CD4-positive, alpha-beta T cell treated with Interleukin-15 for 1 hour (primary cell): ENCODE measurements around the gene GCDH.
A peak's percentile ranks its signal among the peaks of the same experiment; 100 is the strongest.
"Not testable (repeated sequence)": the region's sequence is repeated elsewhere in the genome, so short reads cannot be mapped to it uniquely, and the experiment has no call there.

Experiments
- DNase-seq: peaks from one replicate; pipeline ENCODE4 v3.0.0-alpha.2; 2020

The GCDH gene

DNA sequence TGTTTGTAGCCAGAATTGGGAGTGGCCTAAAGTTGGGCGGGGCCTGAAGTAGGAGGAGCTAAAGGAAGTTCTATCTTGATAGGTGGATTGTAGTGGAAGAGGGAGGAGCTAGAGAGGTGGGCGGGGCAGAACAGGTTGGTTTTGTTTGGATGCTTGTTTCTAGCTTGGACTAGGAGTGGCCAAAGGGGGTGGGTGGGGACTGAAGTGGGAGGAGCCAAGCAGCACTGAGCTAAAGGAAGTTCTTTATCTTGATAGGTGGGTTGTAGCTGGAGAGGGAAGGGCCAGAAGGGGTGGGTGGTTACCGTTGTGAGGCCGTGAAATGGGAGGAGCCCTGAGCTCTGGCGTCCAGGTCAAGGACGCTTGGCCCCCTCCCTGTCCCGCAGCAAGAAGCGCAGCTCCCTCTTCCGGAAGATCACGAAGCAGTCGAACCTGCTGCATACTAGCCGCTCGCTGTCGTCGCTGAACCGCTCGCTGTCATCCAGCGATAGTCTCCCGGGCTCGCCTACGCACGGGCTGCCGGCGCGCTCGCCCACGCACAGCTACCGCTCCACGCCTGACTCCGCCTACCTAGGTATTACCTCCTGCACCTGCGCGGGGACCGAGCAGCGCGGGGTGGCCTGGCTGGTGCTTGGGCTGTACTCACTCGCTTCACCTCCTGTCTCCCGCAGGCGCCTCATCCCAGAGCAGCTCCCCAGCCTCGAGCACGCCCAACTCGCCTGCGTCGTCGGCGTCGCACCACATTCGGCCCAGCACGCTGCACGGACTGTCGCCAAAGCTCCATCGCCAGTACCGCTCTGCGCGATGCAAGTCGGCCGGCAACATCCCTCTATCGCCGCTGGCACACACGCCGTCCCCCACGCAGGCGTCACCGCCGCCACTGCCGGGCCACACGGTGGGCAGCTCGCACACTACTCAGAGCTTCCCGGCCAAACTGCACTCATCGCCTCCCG is 17.7 kb upstream of the GCDH start:
- peak; percentile 82 for DNase-seq

DNA sequence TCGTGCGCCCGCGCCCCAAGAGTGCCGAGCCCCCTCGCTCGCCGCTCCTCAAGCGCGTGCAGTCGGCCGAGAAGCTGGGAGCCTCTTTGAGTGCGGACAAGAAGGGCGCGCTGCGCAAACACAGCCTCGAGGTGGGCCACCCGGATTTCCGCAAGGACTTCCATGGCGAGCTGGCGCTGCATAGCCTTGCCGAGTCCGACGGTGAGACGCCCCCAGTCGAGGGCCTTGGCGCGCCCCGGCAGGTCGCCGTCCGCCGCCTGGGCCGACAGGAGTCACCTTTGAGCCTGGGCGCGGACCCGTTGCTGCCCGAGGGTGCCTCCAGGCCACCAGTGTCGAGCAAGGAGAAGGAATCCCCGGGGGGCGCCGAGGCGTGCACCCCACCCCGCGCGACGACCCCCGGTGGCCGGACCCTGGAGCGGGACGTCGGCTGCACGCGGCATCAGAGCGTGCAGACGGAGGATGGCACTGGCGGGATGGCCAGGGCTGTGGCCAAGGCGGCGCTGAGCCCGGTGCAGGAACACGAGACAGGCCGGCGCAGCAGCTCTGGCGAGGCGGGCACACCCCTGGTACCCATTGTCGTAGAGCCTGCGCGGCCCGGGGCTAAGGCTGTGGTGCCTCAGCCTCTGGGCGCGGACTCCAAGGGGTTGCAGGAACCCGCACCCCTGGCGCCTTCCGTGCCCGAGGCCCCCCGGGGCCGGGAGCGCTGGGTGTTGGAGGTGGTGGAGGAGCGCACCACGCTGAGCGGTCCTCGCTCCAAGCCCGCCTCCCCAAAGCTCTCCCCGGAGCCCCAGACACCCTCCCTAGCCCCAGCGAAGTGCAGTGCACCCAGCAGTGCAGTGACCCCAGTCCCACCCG is 16.8 kb upstream of the GCDH start:
- no peak for DNase-seq

DNA sequence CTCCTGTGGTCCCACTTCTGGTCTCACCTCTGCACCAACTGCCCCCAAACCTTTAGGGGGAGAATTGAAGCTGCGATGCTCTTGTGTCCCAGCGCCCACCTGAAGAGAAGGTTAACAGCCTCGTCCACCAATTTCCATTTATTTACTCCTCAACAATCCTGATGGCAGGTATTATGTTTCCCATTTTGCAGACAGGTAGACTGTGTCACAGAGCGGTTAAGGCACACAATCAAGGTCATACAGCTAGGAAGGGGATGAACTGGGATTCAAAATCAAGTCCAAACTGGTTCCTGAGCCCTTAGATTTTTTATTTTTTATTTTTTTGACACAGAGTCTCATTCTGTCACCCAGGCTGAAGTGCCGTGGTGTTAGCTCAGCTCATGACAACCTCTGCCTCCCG is 15.9 kb upstream of the GCDH start:
- DNase-seq = no peak

DNA sequence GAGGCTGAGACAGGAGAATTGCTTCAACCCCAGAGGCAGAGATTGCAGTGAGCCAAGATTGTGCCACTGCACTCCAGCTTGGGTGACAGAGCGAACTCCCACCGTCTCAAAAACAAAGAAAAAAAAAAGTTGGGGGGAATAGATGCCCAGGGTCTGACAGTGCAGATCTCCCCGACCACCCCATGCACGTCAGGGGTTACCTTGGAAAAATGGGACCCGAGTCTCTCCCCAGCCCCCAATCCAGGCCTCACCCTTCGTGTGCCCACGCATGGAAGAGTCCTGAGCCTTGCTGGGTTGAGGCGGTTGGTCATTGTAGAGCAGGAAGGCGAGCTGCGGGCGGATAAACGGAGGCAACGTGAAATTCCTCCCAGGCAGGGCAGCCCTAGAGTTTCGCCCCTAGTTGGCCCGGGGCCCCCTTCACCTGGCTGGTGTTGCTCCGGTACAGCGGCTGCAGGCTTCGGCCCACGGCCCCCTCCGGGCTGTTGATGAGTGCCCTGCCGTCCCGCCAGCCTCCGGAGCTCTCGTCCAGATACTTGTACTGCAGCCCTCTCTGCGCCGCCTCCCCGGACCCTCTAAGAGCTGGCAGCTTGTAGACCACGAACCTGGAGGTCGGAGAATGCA is 10.3 kb upstream of the GCDH start:
- no peak for DNase-seq

GRCh38 chr19:12881172-12881808 is 9.7 kb upstream of the GCDH start, which contains the start of gene DNASE2:
Gene DNASE2, minus strand, starts transcription at chr19:12881449. Its CDS starts 74 bp downstream, at chr19:12881375.
- DNase-seq = peak; percentile 94

DNA sequence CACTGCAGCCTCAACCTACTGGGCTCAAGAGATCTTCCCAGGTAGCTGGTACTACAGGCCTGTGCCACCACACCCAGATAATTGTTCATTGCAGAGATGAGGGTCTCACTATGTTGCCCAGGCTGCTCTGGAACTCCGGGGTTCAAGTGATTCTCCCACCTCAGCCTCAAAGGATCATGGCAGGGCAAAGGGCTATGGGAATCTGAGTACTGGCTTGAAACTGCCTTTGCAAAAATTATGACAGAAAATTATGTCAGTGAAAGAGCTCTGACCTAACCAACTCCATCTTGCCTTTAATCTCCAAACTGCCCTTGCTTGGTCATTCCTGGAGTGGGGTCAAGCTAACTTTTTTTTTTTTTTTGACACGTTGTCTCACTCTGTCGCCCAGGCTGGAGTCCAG is 8.4 kb upstream of the GCDH start:
- DNase-seq = no peak

DNA sequence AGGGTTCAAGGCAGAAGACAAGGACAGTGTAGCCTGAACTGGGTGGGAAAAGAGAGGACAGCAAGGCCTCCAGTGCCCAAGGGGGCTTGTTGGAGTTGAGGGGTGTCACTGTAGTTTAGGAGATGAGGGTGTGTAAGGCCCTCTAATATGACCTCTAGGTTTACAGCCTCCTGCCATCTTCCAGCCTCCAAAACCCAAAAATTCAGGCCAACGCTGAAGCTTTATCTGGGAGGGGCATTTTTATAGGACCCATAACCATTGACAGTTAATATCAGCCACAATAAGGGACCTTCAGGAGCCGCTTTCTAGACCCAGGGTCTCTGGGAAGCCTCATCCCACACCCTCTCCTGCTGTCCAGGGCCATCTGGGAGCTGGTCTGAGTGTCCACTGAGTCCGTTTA is 6.8 kb upstream of the GCDH start:
- no peak for DNase-seq

DNA sequence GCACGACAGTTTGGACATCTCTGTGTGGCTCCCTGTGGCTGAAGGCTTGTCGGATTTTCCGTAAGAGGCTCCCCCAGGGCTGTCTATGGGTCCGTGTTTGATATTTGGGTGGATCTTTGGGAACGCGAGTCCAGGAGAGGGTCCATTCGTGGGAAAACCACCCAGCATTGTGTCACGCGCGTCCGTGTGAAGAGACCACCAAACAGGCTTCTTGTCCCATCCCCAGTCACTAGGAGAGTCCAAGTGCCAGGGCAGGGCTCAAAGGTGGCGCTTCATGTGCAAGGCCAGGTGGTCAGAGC is 6.4 kb upstream of the GCDH start:
- no peak for DNase-seq

DNA sequence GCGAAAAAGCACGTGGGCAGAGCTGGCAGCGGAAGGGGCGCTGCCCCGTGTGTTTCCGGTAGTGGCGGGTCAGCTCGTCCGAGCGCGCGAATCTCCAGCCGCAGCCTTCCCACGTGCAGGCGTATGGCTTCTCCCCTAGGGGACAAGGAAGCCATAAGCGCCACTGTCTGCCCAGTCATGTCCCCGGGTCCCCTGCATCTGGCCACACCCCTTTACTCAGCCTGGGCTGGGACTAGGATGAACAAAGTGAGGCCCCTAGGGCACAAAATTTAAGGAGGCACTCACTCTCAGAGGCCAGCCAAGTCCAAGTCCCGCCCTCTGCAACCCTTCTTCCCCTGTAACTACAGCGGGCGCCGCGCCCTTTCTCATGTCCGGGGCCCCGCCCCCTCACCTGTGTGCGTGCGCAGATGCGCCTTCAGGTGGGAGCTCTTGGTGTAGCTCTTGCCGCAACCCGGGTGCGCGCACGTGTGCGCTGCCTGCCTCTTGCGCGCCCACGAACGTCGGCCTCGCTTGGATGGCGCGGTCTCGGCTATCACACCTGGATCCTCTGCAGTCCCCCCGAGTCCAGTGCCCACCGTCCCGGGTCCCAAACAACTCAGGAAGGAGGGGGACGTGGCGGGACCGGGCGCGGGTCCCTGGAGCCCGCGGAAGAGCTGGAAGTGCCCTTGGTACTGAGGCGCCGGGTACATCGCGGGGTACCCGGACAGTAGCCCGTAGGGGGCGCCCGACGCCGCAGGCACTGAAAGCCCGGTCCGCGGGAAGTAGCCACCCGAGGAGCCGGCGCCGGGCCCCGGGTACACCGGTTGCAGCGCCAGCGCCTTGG is 5.8 kb upstream of the GCDH start:
- DNase-seq = peak; percentile 91

- no peak for DNase-seq
Observed at GRCh38 chr19:12885749-12886650, 5.0 kb upstream of the GCDH start.

DNA sequence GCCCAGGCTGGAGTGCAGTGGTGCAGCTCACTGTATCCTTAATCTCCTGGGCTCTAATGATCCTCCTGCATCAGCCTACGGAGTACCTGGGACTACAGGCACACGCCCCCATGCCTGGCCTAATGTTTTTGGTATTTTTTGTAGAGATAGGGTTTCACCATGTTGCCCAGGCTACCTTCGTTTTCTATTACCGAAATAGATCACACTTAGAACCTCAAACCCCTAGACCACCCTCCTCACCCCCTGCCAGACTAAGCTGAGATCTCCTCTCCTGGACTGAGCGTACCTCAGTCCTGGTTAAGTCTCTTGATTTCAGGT is 4.3 kb upstream of the GCDH start:
- no peak for DNase-seq

DNA sequence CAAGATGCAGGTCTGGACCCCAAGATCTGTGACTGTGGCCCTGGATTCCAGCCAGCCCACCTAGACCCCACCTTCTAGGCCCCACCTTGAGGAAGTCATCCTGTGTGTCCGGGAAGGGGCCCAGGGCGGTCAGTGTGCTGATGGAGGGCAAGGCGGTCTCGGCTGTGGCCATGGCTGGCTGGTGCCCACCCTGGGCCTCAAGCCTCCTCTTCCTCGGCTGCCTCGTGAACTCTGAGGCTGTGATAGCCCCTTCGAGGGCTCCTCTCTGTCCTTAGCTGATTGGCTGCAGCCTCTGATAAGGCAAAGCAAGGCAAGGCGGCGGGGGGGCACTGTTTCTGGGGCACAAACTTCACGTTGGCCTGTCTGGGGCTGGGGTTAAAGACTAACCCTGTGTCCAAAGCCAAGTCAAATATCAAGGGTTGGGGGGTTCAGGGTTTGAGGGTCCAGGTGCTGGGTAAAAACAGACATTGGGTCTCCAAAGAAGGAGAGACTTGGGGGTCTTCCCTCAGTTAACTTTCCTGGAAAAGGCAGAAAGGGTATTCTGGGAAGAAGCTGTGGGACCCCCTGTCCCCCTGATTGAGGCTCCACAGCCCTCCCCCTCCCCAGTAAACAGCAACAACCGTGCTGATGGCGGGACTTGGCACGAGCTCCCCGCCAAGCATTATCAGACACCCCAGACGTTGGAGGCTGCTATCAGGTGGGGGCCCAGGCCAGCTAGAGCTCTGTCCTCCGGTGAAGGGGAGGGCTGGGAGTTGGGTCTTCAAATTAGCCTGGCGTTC is 3.8 kb upstream of the GCDH start, which contains the start of gene KLF1:
Gene KLF1, minus strand, starts transcription at position 233 of the 779 bp plus-strand sequence. Its CDS starts 61 bp downstream, at position 172.
- DNase-seq = no peak

GRCh38 chr19:12888006-12888603 is 2.9 kb upstream of the GCDH start:
- no peak for DNase-seq

DNA sequence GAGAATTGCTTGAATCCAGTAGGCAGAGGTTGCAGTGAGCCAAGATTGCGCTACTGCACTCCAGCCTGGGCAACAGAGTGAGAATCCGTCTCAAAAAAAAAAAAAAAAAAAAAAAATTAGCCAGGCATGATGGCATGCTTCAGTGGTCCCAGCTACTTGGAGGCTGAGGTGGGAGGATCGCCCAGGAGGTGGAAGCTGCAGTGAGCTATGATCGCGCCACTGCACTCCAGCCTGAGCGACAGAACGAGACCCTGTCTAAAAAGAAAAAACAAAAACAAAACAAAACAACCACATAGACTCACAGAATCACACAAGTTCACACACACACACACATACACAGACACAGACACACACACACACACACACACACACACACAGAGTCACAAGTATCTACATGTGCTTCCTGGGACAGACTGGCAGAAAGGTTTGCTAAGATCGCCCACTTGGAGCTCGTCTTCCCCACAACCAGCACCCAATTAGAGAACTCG is 617 bp upstream of the GCDH start:
- DNase-seq = not testable (repeated sequence)

GRCh38 chr19:12891553-12892021 is 627 bp downstream of the GCDH start:
- DNase-seq = no peak

- DNase-seq = no peak
Observed at GRCh38 chr19:12893582-12893981, 2.6 kb downstream of the GCDH start.

DNA sequence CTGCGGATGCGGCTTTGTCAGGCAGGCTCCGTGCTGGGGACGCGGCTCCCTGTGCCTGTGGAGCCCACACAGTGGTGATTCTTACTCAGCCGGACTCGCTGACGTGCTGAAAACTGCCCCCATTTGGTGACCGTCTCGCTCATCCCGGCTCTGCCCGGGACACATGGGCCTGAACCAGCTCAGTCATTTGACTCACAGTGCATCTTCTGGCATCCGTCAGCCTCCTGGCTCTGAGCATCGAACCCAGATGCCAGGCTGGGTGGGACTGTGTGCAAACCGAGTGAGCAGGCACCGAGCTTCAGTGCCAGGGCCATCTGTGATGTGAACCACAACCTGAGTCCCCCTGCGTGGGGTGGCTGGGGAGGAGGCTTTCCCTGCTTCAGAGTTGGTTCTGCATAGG is 5.5 kb downstream of the GCDH start:
- no peak for DNase-seq

DNA sequence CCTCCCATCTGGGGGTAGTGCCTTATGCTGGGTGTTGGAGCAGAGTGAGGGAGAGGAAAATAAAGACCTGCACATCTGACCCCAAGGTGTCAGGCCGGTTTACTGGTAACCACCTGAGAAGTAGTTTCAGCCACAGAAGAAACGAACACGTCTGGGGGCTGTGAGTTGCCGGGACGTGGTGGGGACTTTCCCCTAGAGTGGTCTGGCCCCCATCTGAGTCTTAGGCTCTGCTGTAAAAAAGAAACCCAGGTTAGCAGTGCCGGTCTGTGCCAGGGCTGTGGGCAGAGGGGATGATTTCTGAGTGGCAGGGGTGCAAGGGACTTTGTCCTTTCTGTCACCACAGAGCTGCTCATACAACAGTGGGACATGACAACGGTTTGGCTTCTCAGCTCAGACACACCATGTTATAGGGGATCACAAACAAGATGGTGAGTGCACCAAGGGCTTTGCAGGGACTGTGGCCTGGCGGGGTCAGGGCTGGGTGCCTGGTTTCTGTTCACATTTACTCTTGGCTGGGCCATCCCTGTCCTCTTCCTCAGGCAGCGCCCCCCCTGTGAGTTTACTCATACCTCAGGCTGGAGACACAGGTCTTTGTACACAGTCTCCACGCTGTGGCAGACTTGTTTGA is 9.0 kb downstream of the GCDH start:
- no peak for DNase-seq

DNA sequence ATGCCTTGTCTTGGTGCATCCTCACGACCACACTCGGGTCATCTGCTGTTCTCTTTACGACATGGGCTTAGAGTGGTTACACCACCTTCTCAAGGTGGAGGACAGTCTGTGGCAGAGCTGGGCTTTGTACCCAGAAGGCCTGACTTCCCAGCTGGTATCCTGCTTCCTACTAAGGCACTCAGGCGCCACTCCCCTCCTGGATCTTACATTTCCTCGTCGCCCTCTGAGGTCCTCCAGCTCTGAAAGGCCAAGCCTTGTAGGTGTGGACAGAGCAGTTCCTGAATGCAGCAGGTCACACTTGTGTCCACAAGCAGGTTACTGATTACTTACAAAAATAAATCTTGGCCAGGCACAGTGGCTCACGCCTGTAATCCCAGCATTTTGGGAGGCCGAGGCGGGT is 16.2 kb downstream of the GCDH start:
- DNase-seq = no peak
